Stomach (tissue), 9 donors: ENCODE results near the gene A4GALT. TPM values are rescaled to one million over a fixed set of nuclear protein-coding genes. Genes with fewer than 3 reads are reported as not detected.

ENCODE experiments used
- DNase-seq, 2 donors: peaks; one replicate each; pipeline versions ENCODE4 v3.0.0 to v3.0.0-alpha.2; 2013 to 2019
- H3K27ac ChIP-seq, 5 donors: fragments of 200-600 bp in 4 of 5; sonication (generic) in 4 of 5; one replicate each; pipeline ENCODE4 v1.5.1; 2013 to 2019; ENCODE audit warnings: mild to moderate bottlenecking in 1 of 5, moderate library complexity in 1 of 5
- H3K27me3 ChIP-seq, 3 donors: fragments of 200-600 bp; sonication (generic); one replicate each; pipeline ENCODE4 v1.5.1; 2017 to 2019; ENCODE audit warnings: mixed run types in 1 of 3
- H3K36me3 ChIP-seq, 4 donors: fragments of 200-600 bp; sonication (generic); 1 replicate in 3 of 4; 2 replicates in 1 of 4; pipeline ENCODE4 v1.5.1; 2016 to 2019
- H3K4me1 ChIP-seq, 4 donors: fragments of 200-600 bp; sonication (generic); one replicate each; pipeline ENCODE4 v1.5.1; 2016 to 2019
- H3K4me3 ChIP-seq, 4 donors: fragments of 200-600 bp; sonication (generic) in 3 of 4; one replicate each; pipeline ENCODE4 v1.5.1; 2016 to 2019; ENCODE audit warnings: mild to moderate bottlenecking in 1 of 4
- H3K9me3 ChIP-seq, 4 donors: fragments of 200-600 bp; sonication (generic); one replicate each; pipeline ENCODE4 v1.5.1; 2016 to 2019
- CTCF ChIP-seq, 7 experiments: fragments of 450-650 bp in 4 of 7; fragments of 200-600 bp in 3 of 7; sonication (generic) in 3 of 7; IDR thresholded peaks; one replicate each; pipeline ENCODE4 v1.5.1; 2016 to 2019; ENCODE audit warnings: antibody characterized with exemption in 7 of 7, control low read depth in 2 of 7, mild to moderate bottlenecking in 1 of 7
- EP300 ChIP-seq: sonication (generic); formaldehyde crosslinking; IDR thresholded peaks from one replicate; pipeline ENCODE4 v1.6.1; 2017; ENCODE audit warnings: antibody characterized with exemption
- POLR2A ChIP-seq, 4 donors: fragments of 450-650 bp; IDR thresholded peaks; one replicate each; pipeline ENCODE4 v1.6.1; 2016; ENCODE audit warnings: antibody characterized with exemption in 4 of 4, control low read depth in 2 of 4, mild to moderate bottlenecking in 1 of 4, moderate library complexity in 1 of 4
- POLR2AphosphoS5 ChIP-seq, 3 donors: sonication (generic); formaldehyde crosslinking; IDR thresholded peaks; one replicate each; pipeline ENCODE4 v1.6.1; 2016; ENCODE audit warnings: antibody characterized with exemption in 3 of 3
- WGBS, 5 donors: extraction: QIAGEN DNeasy Blood & Tissue Kit in 3 of 5; methylation state at CpG; one replicate each; pipeline versions ENCODE4 v1.1.5 to v1.1.7; 2013 to 2018; 5-methylcytosine and 5-hydroxymethylcytosine counted together
- intact Hi-C: fragments of 100-400 bp; cut with DNase I; formaldehyde crosslinking; loops from one replicate; pipeline ENCODE4 v1.15.1; 2023; ENCODE audit warnings: low total_unique reads
- polyA plus RNA-seq, 3 donors: library from polyadenylated mRNA; stranded (reverse); fragments of 200-250 nt; gene quantifications; one replicate each; pipeline ENCODE4 v1.2.3, GENCODE V29; 2013
- total RNA-seq, 5 donors: library from RNA; depleted of rRNA; stranded (reverse); fragments of >200 nt; gene quantifications; one replicate each; pipeline versions ENCODE4 v1.1.0 to v1.2.3, GENCODE V29; 2014 to 2016
- donor health status: healthy with polysubstance abuse.
- donor health status: Bipolar disorder and iron deficiency.
- donor health status: healthy.

A4GALT gene
- total and polyA plus RNA-seq, 8 donors = 3.2 to 59.4 (median 17.6) TPM

- H3K4me3 ChIP-seq = no peak overlapping the region
- no peak for TF ChIP-seq EP300
- no peak for TF ChIP-seq CTCF (IDR thresholded peaks at IDR 0.05)
- no peak for TF ChIP-seq POLR2AphosphoS5 (IDR thresholded peaks at IDR 0.05)
- TF ChIP-seq POLR2A (IDR thresholded peaks at IDR 0.05) = no peak
- H3K27ac ChIP-seq = peak overlapping the region; percentile 30 to 72 (median 67)
- no peaks in the 10 kb centered on the region for H3K9me3 ChIP-seq
- no peaks in the 10 kb centered on the region for H3K36me3 ChIP-seq
- intact Hi-C loops = no loop called here
- DNase-seq = peak in 1 of 2 donors; percentile 12
- H3K27me3 ChIP-seq = no peaks in the 10 kb centered on the region
- WGBS, 5 donors = 73 to 80% (median 79%) methylated on average over 3 of the region's 3 CpGs
- H3K4me1 ChIP-seq = peaks cover 6 to 34% (median 19%) of the 10 kb centered on the region in 4 donors
These were observed 9.4 kb downstream of the A4GALT start for GRCh38 chr22:42711281-42711731.

GRCh38 chr22:42708417-42708816 lies 12.3 kb downstream of the A4GALT start:
- Histone ChIP-seq H3K4me3 (no peak overlapping the region), H3K36me3 (no peaks in the 10 kb centered on the region), H3K27ac (no peak overlapping the region), H3K27me3 (no peaks in the 10 kb centered on the region), H3K4me1 (peaks cover 6 to 34% (median 23%) of the 10 kb centered on the region in 4 donors), H3K9me3 (no peaks in the 10 kb centered on the region)
- WGBS, 5 donors = 56 to 87% (median 73%) methylated on average over 3 of the region's 3 CpGs
- intact Hi-C loops = no loop called here
- TF ChIP-seq POLR2A (IDR thresholded peaks at IDR 0.05) (no peak), EP300 (no peak), CTCF (IDR thresholded peaks at IDR 0.05) (no peak), POLR2AphosphoS5 (IDR thresholded peaks at IDR 0.05) (no peak)
- no peak for DNase-seq

DNA sequence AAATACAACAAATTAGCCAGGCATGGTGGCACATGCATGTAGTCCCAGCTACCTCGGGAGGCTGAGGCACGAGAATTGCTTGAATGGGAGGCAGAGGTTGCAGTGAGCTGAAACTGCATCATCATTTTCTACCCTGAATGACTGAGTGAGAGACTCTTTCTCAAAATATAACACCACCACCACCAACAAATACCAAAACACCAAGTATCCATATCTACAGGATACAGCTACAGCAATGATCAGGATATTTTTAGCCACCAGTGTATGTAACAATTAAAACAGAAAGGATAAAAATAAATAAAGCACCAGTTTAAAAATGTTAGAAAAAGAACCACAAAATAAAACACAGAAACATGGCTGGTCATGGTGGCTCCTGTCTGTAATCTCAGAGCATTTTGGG lies 13.2 kb downstream of the A4GALT start:
- Histone ChIP-seq H3K9me3 (no peaks in the 10 kb centered on the region), H3K36me3 (no peaks in the 10 kb centered on the region), H3K27ac (no peak overlapping the region), H3K4me3 (no peak overlapping the region), H3K4me1 (peaks cover 6 to 24% (median 18%) of the 10 kb centered on the region in 4 donors), H3K27me3 (no peaks in the 10 kb centered on the region)
- 76 to 95% (median 91%) methylated on average over 2 of the region's 2 CpGs for WGBS, 5 donors
- intact Hi-C loops = no loop called here
- TF ChIP-seq CTCF (IDR thresholded peaks at IDR 0.05) (no peak), EP300 (no peak), POLR2A (IDR thresholded peaks at IDR 0.05) (no peak), POLR2AphosphoS5 (IDR thresholded peaks at IDR 0.05) (no peak)
- DNase-seq = no peak

GRCh38 chr22:42704896-42705295 lies 15.8 kb downstream of the A4GALT start:
- intact Hi-C loops = no loop called here
- TF ChIP-seq EP300 (no peak), POLR2AphosphoS5 (IDR thresholded peaks at IDR 0.05) (no peak), POLR2A (IDR thresholded peaks at IDR 0.05) (no peak), CTCF (IDR thresholded peaks at IDR 0.05) (no peak)

More at GRCh38 chr22:42704896-42705295, 15.8 kb downstream of the A4GALT start:
- WGBS, 5 donors = 83 to 92% (median 90%) methylated on average over 4 of the region's 4 CpGs
- Histone ChIP-seq H3K27ac (peak overlapping the region in 1 of 5 donors; percentile 29), H3K27me3 (no peaks in the 10 kb centered on the region), H3K4me1 (peaks cover 5 to 31% (median 14%) of the 10 kb centered on the region in 4 donors), H3K4me3 (no peak overlapping the region), H3K36me3 (no peaks in the 10 kb centered on the region), H3K9me3 (no peaks in the 10 kb centered on the region)
- no peak for DNase-seq
